GM19193 (cell line): ENCODE measurements around the gene PHKG1.
A peak's percentile ranks its signal among the peaks of the same experiment; 100 is the strongest.

Source experiments
- POLR2A ChIP-seq: IDR thresholded peaks from 4 replicates; pipeline ENCODE4 v1.6.1; 2011; ENCODE audit not compliant: insufficient read depth, insufficient read length; ENCODE audit errors: extremely low read depth

PHKG1 gene

GRCh38 chr7:56086761-56087160, 6.0 kb downstream of the PHKG1 start:
- no peak for TF ChIP-seq POLR2A

DNA sequence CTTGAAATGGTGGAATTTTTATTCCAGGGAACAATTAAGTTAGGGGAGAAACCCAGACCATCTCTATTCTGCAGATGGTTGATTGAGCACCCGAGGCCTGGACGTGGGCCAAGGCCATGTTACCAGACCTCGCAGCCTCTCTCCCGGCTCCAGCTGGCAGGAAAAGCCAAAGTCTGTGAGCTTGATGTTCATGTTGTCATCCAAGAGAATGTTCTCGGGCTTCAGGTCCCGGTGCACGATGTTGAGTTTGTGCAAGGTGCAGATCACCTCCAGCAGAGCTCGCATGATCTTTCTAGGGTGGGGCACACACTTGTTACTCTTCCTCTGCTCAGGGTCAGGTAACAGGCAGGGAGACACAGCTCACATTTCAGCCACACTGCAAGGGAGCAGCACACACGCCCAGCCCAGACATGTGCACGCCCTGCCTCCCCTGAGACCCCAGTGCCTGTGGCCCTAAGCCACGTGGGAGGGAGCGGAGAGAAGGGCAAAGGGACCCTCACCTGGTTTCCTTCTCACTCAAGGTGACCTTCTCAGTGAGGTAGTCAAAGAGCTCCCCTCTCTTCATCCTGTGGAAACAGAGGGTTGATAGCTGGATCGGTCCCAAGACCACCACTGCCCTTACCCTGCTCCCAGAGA, 9.5 kb downstream of the PHKG1 start:
- no peak for TF ChIP-seq POLR2A

DNA sequence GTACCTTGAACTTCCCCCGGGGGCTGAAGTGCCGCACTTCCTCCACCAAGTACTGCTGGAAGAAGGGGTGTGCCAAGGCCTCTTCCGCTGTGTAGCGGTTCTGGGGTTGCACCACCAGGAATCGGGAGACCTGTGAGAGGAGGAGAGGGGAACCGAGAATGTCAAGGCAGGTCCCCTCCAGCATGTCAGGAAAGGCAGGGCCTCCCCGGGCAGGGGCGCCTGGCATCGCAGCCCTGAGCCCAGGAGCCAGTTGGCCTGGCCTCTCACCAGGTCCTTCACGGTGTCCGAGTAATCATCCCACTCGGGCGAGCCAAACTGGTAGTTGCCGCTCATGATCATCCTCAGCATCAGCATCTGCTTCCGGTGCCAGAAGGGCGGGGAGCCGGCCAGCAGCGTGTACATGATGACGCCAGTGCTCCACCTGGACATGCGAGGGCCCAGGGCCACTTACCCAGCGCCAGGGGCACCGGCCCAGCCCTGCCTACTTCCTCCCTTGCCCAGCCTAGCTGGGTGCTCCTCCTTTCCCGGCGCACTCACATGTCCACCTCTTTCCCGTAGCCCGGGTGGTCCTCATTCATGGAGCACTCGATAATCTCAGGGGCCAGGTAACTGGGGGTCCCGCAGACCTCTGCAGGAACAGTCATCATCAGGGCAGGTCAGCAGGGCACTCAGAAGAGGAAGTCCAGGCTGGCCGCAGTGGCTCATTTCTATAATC, 11.0 kb downstream of the PHKG1 start:
- no peak for TF ChIP-seq POLR2A

DNA sequence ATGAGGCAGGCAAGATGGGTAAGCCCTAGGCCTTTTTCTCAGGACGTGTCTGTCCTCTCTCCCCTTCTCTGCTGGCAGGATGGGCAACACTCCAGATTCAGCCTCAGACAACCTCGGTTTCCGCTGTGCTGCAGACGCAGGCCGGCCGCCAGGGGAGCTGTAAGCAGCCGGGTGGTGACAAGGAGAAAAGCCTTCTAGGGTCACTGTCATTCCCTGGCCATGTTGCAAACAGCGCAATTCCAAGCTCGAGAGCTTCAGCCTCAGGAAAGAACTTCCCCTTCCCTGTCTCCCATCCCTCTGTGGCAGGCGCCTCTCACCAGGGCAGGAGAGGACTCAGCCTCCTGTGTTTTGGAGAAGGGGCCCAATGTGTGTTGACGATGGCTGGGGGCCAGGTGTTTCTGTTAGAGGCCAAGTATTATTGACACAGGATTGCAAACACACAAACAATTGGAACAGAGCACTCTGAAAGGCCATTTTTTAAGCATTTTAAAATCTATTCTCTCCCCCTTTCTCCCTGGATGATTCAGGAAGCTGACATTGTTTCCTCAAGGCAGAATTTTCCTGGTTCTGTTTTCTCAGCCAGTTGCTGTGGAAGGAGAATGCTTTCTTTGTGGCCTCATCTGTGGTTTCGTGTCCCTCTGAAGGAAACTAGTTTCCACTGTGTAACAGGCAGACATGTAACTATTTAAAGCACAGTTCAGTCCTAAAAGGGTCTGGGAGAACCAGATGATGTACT, 13.1 kb downstream of the PHKG1 start:
- TF ChIP-seq POLR2A: no peak

GRCh38 chr7:56078196-56078595, 14.6 kb downstream of the PHKG1 start:
- no peak for TF ChIP-seq POLR2A

GRCh38 chr7:56077681-56078080, 15.1 kb downstream of the PHKG1 start:
- TF ChIP-seq POLR2A: no peak

GRCh38 chr7:56074371-56074791, 18.4 kb downstream of the PHKG1 start:
- TF ChIP-seq POLR2A: no peak

- peak; percentile 95 for TF ChIP-seq POLR2A
These were observed 28.7 kb downstream of the PHKG1 start, which contains the start of gene SUMF2 for GRCh38 chr7:56063882-56064625. Gene SUMF2, plus strand, starts transcription at chr7:56064286. Its CDS starts 26 bp downstream, at chr7:56064312.

GRCh38 chr7:56063500-56063881, 29.3 kb downstream of the PHKG1 start:
- no peak for TF ChIP-seq POLR2A

GRCh38 chr7:56062382-56062781, 30.4 kb downstream of the PHKG1 start:
- no peak for TF ChIP-seq POLR2A

GRCh38 chr7:56053993-56054392, 38.8 kb downstream of the PHKG1 start:
- TF ChIP-seq POLR2A: no peak

GRCh38 chr7:56053379-56053778, 39.4 kb downstream of the PHKG1 start:
- TF ChIP-seq POLR2A: no peak

- peak; percentile 86 for TF ChIP-seq POLR2A
These were observed 41.2 kb downstream of the PHKG1 start, which contains the start of the genes CCT6A and PSPH for GRCh38 chr7:56051339-56052191. Gene CCT6A, plus strand, starts transcription at chr7:56051765. Its CDS starts 84 bp downstream, at chr7:56051849. Gene PSPH, minus strand, starts transcription at chr7:56051444. Its CDS starts 30,232 bp downstream, at chr7:56021212.

DNA sequence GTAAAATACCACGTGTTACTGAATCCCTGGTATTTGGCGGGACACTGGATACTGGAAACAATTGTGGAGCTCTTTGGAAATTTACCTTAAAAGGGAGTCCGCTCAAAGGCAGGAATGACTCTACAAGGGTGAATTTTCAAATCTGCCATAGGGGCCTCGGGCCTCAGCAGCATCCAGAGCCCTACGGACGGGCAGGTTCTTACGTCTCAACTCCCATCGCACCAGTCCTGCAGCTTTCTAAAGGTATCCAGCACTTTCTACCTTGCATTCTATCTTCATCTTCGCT, 41.8 kb downstream of the PHKG1 start:
- TF ChIP-seq POLR2A: no peak
